GM21786 (cell line): ENCODE results near the gene CMTM4.
"Not testable (repeated sequence)": the region's sequence is repeated elsewhere in the genome, so short reads cannot be mapped to it uniquely, and the experiment has no call there.

ENCODE experiments used
- ATAC-seq: cut with Tn5 transposase; IDR thresholded peaks from one replicate; pipeline ENCODE4 v1.9.1; 2021; ENCODE audit not compliant: unreplicated experiment

The CMTM4 gene

DNA sequence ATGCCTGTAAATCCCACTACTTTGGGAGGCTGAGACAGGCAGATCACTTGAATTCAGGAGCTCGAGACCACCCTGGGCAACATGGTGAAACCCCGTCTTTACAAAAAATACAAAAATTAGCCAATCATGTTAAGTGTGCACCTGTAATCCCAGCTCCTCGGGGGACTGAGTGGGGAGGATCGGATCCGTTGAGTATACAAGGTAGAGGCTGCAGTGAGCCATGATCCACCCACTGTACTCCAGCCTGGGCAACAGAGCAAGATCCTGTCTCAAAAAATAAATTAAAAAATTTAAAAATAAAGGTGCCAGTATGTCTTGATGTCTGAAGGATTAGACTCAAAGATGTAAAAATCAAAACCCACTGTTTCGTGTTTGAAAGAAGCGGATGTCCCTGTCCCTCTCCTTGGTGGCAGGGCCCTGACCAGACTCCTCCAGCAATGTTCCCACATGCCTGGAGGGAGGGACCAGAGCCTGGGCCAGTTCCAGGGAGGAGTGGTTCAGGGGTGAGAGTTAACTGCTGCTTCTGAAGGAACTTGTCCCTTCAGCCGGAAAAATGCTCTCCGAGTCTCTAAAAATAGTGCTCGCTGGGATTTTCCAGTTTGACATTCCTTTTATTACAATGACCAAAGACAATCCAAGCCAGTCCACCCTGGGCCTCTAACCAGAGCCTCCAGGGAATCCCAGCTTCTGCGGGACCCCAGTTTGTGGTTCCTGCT, 9.4 kb upstream of the CMTM4 start:
- ATAC-seq, result no peak

- no peak for ATAC-seq
Measured at GRCh38 chr16:66703406-66704215, 7.1 kb upstream of the CMTM4 start.

- no peak for ATAC-seq
Measured at GRCh38 chr16:66701516-66701915, 5.0 kb upstream of the CMTM4 start.

GRCh38 chr16:66701026-66701425, 4.5 kb upstream of the CMTM4 start:
- ATAC-seq, result no peak

DNA sequence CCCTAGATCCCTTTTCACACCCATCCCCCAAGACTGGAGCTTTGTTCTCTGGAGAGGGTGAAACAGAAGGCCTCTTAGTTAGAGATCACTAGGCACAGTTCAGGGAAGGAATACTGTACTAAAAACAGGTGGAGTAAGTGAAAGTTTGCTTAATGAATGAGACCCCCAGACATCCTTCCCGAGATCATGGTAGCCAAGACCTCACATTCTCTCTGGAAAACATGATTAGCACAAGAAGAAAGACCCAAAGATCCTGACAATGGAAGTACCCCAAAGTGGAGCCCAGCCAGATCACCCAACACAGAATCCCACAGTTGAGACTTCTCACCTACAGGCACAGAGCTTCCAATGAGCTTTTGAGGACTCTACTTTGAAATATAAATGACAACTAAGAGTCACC, 3.4 kb upstream of the CMTM4 start:
- ATAC-seq, result no peak

DNA sequence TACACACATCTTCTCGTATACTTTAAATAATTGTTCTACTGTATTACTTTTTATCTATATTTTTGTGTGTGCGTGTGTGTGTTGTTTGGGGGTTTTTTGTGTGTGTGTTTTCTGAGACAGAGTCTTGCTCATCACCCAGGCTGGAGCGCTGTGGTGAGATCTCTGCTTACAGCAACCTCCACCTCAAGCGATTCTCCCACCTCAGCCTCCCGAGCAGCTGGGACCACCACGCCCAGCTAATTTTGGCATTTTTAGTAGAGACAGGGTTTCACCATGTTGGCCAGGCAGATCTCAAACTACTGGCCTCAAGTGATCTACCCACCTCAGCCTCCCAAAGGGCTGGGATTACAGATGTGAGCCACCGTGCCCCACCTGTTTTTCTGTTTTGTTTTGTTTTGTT, 1.5 kb upstream of the CMTM4 start:
- ATAC-seq, result no peak

DNA sequence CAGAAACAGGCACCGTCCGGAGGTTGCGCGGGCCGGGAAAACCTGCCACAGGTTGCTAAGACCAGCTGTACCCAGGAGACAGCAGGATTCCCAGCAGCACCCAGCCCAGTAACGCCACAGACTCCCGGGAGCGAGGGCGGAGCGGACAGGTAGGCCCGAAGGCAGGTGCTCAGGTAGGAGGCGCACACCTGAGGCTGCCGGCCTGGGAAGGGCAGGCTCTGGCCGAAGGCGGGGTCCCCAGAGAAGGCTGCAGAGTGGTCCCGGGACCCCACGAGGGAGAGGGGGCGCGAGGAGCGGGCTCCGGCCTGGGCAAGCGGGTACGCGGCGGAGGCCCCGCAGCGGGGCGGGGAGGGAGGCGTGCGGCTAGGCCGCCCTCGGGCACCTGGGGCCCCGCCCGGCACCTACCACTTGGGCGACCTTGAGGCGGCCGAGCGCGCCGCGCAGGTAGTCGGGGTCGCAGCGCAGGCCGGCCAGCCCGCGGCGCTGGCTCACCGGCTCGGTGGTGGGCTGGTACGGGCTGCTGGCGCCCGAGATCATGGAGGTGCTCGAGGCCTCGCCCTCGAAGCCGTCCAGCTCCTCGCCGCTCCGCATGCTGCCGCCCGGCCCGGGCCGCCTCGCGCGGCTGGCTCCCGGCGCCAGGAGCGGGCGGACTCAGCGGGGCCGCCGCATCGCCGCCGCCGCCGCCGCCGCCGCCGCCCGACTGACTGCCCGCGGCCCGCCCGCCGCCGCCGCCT, 441 bp downstream of the CMTM4 start:
- peak; percentile 44 for ATAC-seq

DNA sequence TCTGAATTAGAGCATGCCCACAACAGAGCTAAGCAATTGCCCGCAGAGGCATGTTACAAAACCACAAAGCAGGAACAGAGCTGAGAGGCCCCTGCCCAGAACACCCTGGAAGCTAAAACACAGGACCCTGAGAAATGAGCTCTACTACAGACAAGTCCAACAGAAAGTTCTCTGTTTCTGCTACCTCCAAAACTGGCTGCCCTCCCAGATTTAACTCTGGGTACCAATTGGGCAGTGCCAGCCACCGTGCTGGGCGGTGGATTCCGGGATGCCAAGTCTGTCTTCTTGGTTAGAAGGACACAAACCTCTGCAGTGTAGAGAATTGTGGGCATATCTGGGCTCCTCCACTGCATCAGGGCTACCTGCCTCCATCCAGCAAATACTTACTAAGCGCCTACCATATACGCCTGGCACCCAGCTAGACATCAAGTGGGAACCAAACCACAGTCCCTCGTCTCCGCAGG, 1.0 kb downstream of the CMTM4 start:
- ATAC-seq, result no peak

GRCh38 chr16:66693149-66693548, 3.4 kb downstream of the CMTM4 start:
- ATAC-seq, result no peak

DNA sequence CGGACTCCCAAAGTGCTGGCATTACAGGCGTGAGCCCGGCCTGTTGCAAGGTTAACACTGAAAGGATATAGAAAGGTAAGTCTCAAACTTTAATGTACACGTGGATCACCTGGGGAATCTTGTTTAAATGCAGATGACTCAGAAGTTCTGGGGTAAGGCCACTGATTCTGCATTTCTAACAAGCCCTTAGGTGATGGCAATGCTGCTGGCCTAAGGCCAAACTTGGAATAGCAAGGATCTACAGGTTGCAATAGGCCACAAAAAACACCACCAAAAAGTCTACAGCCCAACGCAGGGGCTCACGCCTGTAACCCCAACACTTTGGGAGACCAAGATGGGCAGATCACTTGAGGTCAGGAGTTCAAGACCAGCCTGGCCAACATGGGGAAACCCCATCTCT, 4.2 kb downstream of the CMTM4 start:
- ATAC-seq, result no peak

DNA sequence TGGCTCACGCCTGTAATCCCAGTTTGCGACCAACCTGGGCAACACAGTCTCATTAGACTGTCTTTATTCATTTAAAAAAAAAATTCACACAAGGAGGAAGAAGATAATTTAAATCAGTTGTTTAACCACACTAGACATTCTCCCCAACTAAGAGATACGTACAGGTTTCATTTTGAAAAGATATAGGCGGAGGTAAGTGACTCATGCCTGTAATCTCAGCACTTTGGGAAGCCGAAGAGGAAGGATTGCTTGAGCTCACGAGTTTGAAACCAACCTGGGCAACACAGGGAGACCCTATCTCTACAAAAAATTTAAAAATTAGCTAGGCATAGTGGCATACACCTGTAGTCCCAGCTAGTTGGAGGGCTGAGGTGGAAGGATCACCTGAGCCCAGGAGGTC, 5.3 kb downstream of the CMTM4 start:
- no peak for ATAC-seq

GRCh38 chr16:66690106-66690847, 6.3 kb downstream of the CMTM4 start:
- ATAC-seq, result no peak

GRCh38 chr16:66689282-66689681, 7.3 kb downstream of the CMTM4 start:
- no peak for ATAC-seq

- no peak for ATAC-seq
Measured at GRCh38 chr16:66687906-66688625, 8.5 kb downstream of the CMTM4 start.

GRCh38 chr16:66685501-66686115, 10.9 kb downstream of the CMTM4 start:
- ATAC-seq, result not testable (repeated sequence)

- ATAC-seq, result no peak
Measured at GRCh38 chr16:66682271-66682670, 14.3 kb downstream of the CMTM4 start.

- ATAC-seq, result no peak
Measured at GRCh38 chr16:66681676-66682075, 14.9 kb downstream of the CMTM4 start.

- ATAC-seq, result no peak
Measured at GRCh38 chr16:66678337-66678736, 18.2 kb downstream of the CMTM4 start.

DNA sequence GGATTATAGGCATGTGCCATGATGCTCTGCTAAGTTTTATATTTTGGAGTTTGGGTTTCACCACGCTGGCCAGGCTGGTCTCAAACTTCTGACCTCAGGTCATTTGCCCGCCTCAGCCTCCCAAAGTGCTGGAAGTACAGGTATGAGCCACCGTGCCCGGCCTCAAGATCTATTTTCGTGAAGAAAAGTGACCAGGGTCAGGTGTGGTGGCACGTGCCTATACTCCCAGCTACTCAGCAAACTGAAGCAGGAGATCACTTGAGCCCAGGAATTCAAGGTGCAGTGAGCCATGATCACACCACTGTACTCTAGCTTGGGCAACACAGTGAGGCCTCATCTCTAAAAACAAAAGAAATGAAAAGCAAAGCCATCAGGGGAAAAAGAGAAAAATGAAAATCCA, 18.7 kb downstream of the CMTM4 start:
- ATAC-seq, result no peak

DNA sequence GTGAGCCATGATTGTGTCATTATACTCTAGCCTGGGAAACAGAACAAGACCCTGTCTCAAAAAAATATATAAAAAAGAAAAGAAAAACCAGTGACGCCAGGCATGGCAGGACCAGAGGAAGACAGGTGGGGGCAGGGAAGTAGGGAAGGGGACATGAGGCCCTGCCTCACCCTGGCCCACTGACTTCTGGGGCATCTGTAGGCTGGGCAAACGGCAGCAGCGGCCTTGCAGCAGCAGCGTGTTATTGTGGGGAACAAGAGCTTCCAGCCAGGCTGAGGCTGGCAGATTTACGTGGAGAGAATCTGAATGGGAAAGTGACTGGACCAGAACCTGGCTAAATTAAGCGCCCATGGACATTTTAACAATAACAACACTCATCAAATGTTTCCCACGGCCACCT, 19.4 kb downstream of the CMTM4 start:
- ATAC-seq, result no peak
